ENCODE measurements around the gene TST.

DNA sequence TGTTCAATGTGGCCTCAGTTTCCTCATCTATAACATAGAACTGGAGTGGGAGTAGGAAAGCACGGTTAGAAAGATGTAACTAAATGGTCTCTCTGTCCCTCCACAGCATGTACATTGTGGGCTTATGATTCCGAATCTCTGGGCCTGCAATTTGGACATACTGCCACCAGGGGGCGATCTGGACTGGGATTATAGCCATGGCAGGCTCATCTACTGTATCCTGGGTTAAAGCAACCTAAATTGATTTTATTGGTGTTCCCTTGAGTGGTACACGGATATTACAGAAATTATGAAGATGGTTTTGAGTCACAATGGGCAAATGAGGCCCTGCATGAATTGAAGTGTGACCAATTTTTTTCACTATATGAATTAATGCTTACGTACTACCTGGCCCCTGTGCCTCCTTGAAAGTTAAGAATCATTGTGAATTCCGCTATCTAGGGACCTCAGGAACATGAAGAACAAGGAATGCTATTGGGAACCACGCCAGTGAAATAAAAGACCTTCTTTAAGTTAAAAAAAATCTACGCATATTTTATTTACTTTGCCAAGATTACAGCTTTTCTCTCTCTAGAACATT is 32.9 kb downstream of the TST start:
- no peak for TF ChIP-seq EZH2 (IDR thresholded peaks at IDR 0.05; ENCODE audit: low read length, missing control alignments)
- TF ChIP-seq, protein P1, sequence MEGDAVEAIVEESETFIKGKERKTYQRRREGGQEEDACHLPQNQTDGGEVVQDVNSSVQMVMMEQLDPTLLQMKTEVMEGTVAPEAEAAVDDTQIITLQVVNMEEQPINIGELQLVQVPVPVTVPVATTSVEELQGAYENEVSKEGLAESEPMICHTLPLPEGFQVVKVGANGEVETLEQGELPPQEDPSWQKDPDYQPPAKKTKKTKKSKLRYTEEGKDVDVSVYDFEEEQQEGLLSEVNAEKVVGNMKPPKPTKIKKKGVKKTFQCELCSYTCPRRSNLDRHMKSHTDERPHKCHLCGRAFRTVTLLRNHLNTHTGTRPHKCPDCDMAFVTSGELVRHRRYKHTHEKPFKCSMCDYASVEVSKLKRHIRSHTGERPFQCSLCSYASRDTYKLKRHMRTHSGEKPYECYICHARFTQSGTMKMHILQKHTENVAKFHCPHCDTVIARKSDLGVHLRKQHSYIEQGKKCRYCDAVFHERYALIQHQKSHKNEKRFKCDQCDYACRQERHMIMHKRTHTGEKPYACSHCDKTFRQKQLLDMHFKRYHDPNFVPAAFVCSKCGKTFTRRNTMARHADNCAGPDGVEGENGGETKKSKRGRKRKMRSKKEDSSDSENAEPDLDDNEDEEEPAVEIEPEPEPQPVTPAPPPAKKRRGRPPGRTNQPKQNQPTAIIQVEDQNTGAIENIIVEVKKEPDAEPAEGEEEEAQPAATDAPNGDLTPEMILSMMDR (conservative IDR thresholded peaks at IDR 0.05 in 1 of 2, IDR thresholded peaks at IDR 0.05 in 1 of 2; ENCODE audit: low read depth in 1 of 2, low read length in 2 of 2) = peak; percentile 58 to 81

Measured in fibroblast of lung (primary cell).